B cell (primary cell): ENCODE results near the gene FAM3A. TPM values are rescaled to one million over a fixed set of nuclear protein-coding genes. Genes with fewer than 3 reads are reported as not detected.
A peak's percentile ranks its signal among the peaks of the same experiment; 100 is the strongest.

ENCODE experiments used
- ATAC-seq: fragments of 200-7000 bp; cut with Tn5 transposase; one replicate; pipeline ENCODE4 v1.10.0; 2021; ENCODE audit warnings: low read depth, mild to moderate bottlenecking, moderate number of reproducible peaks, moderate library complexity
- CTCF ChIA-PET: fragments of 350-600 bp; sonication (Branson Sonifier 250); formaldehyde crosslinking; loops from one replicate; lab custom pipeline; 2021; ENCODE audit warnings: antibody characterized with exemption, inconsistent platforms; lab: Charles Lee
- POLR2A ChIA-PET: fragments of 350-600 bp; sonication (Branson Sonifier 250); formaldehyde crosslinking; loops from one replicate; lab custom pipeline; 2021; ENCODE audit warnings: antibody characterized with exemption; lab: Charles Lee
- DNase-seq: peaks from one replicate; pipeline ENCODE4 v3.0.0; 2013
- H2AFZ ChIP-seq: 2 replicates; pipeline ENCODE4 v1.6.1; 2012; ENCODE audit warnings: mild to moderate bottlenecking, low read depth, low read length; ENCODE audit not compliant: insufficient read depth, poor library complexity, severe bottlenecking
- H3K27ac ChIP-seq, 2 donors: 1 replicate in 1 of 2; 2 replicates in 1 of 2; pipeline ENCODE4 v1.5.1; 2012 to 2013; ENCODE audit warnings: low read length in 2 of 2, mild to moderate bottlenecking in 2 of 2, moderate library complexity in 1 of 2
- H3K27me3 ChIP-seq, 4 experiments: fragments of 200-600 bp in 1 of 4; sonication (generic) in 1 of 4; replicated peaks in 1 of 4; 1 replicate in 2 of 4; 2 replicates in 2 of 4; pipeline versions ENCODE4 v1.6.1 to v1.7.0; 2013 to 2016; ENCODE audit warnings: low read length in 3 of 4, mild to moderate bottlenecking in 2 of 4, mixed read lengths in 1 of 4, moderate library complexity in 1 of 4; ENCODE audit not compliant: insufficient read depth in 4 of 4, control insufficient read depth in 3 of 4; ENCODE audit errors: control extremely low read depth in 1 of 4
- H3K36me3 ChIP-seq, 2 experiments: replicated peaks in 1 of 2; 1 replicate in 1 of 2; 2 replicates in 1 of 2; pipeline versions ENCODE4 v1.6.1 to v1.7.1; 2013; ENCODE audit warnings: low read length in 1 of 2; ENCODE audit not compliant: insufficient read depth in 2 of 2, control insufficient read depth in 1 of 2; ENCODE audit errors: control extremely low read depth in 1 of 2, extremely low read depth in 1 of 2
- H3K4me1 ChIP-seq, 2 donors: fragments of 200-600 bp in 1 of 2; sonication (generic) in 1 of 2; 1 replicate in 1 of 2; 2 replicates in 1 of 2; pipeline versions ENCODE4 v1.5.1 to v1.6.1; 2013 to 2017; ENCODE audit warnings: low read length in 2 of 2; ENCODE audit not compliant: control insufficient read depth in 2 of 2, insufficient read depth in 2 of 2
- H3K4me2 ChIP-seq: replicated peaks from 2 replicates; pipeline ENCODE3; 2012; ENCODE audit warnings: mild to moderate bottlenecking, low read depth, low read length; ENCODE audit not compliant: poor library complexity, severe bottlenecking
- H3K4me3 ChIP-seq, 5 experiments: fragments of 200-600 bp in 1 of 5; sonication (generic) in 1 of 5; 1 replicate in 3 of 5; 2 replicates in 2 of 5; pipeline versions ENCODE4 v1.5.1 to v1.7.0; 2011 to 2016; ENCODE audit warnings: low read length in 4 of 5, mild to moderate bottlenecking in 4 of 5, low read depth in 2 of 5, control low read depth in 1 of 5, moderate library complexity in 1 of 5; ENCODE audit not compliant: insufficient read depth in 1 of 5; ENCODE audit errors: control extremely low read depth in 1 of 5, extremely low read depth in 1 of 5
- H3K79me2 ChIP-seq: fragments of 200-600 bp; sonication (generic); one replicate; pipeline ENCODE4 v1.6.0; 2016; ENCODE audit warnings: low read length; ENCODE audit not compliant: control insufficient read depth, insufficient read depth
- H3K9ac ChIP-seq: fragments of 200-600 bp; sonication (generic); 2 replicates; pipeline ENCODE4 v1.6.1; 2017; ENCODE audit warnings: mild to moderate bottlenecking, low read length, moderate library complexity
- H3K9me3 ChIP-seq, 3 donors: one replicate each; pipeline versions ENCODE4 v1.6.1 to v1.7.1; 2013; ENCODE audit warnings: low read length in 2 of 3; ENCODE audit not compliant: control insufficient read depth in 2 of 3, insufficient read depth in 1 of 3; ENCODE audit errors: control extremely low read depth in 1 of 3
- H4K20me1 ChIP-seq: 2 replicates; pipeline ENCODE4 v1.6.0; 2012; ENCODE audit warnings: mild to moderate bottlenecking, low read length; ENCODE audit not compliant: insufficient read depth, control insufficient read depth, poor library complexity, severe bottlenecking
- H3K27ac Mint-ChIP-seq: one replicate; pipeline ENCODE4 v1.8.0; 2021; ENCODE audit warnings: mixed read lengths
- H3K27me3 Mint-ChIP-seq: one replicate; pipeline ENCODE4 v1.8.0; 2021; ENCODE audit warnings: mixed read lengths
- H3K4me1 Mint-ChIP-seq: one replicate; pipeline ENCODE4 v1.8.0; 2021; ENCODE audit warnings: mixed read lengths
- H3K4me3 Mint-ChIP-seq: one replicate; pipeline ENCODE4 v1.8.0; 2021; ENCODE audit warnings: mixed read lengths
- H3K9me3 Mint-ChIP-seq: one replicate; pipeline ENCODE4 v1.8.0; 2022; ENCODE audit warnings: mixed read lengths; ENCODE audit not compliant: insufficient read depth
- EZH2 ChIP-seq: IDR thresholded peaks from 2 replicates; pipeline ENCODE4 v1.6.1; 2012; ENCODE audit warnings: borderline replicate concordance, low read depth, mild to moderate bottlenecking, moderate library complexity, low read length; ENCODE audit not compliant: insufficient read depth, poor library complexity, severe bottlenecking
- WGBS: methylation state at CpG from one replicate; pipeline ENCODE4 v1.1.5; 2013; ENCODE audit warnings: missing lambda C conversion rate; ENCODE audit not compliant: insufficient coverage; 5-methylcytosine and 5-hydroxymethylcytosine counted together
- intact Hi-C: fragments of 100-400 bp; cut with micrococcal nuclease; formaldehyde crosslinking; loops from one replicate; pipeline ENCODE4 v1.10.0; 2022
- polyA plus RNA-seq: library from polyadenylated mRNA; depleted of rRNA; stranded (reverse); fragments of >200 nt; gene quantifications from 2 replicates; pipeline ENCODE4 v1.2.3, GENCODE V29; 2012
- total RNA-seq, 2 donors: library from RNA; stranded (reverse); fragments of 120-200 nt in 1 of 2; gene quantifications; 1 replicate in 1 of 2; 2 replicates in 1 of 2; pipeline versions ENCODE4 v1.2.3 to v1.2.4, GENCODE V29; 2013 to 2022
- TF ChIP-seq, protein P1 (sequence below): fragments of 200-600 bp; IDR thresholded peaks from one replicate; pipeline ENCODE4 v1.8.0; 2022; ENCODE audit warnings: antibody characterized with exemption, mild to moderate bottlenecking

Gene FAM3A
- total and polyA plus RNA-seq, 2 donors (not counting 1 experiment from before 2014, with no cell fraction given), result 39.6 to 59.4 TPM

DNA sequence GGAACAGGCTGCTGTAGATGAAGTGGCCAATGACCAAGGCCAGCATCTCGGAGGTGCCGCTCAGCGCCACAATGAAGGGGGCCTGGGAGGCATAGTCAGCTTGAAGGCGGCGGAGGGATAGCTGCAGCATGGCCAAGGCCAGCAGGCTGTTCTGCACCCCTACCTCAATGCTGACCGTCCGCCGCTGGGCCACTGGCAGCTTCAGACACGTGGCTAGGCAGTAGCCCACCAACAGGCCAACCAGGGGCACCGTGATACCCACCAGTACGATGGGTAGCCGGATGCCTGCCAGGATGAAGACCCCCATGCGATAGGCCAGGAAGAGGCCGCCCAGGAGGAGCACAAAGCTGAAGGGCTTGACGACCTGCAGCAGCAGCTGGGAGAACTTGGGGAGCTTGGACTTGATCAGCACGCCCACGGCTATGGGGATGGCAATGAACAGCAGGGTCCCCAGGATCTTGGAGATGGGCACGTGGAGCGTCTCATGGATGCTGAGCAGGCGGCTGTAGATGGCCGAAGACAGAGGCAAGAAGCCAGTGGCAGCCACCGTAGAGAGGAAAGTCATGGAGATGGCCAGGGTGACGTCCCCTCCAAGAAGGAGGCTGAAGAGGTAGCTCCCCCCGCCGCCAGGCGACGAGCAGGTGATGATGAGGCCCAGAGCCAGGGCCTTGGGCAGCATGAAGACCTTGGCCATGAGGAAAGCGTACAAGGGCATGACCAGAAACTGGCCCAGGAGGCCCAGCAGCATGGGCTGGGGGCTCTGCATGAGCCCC is 28.3 kb downstream of the FAM3A start:
- Histone ChIP-seq H3K79me2 (peaks cover 20% of the 10 kb centered on the region), H3K4me2 (peak overlapping the region; percentile 82), H3K9ac (no peak overlapping the region), H3K36me3 (peaks cover 0 to 13% of the 10 kb centered on the region in 2 experiments), H3K27ac (no peak overlapping the region), H2AFZ (no peak overlapping the region), H3K4me1 (peaks cover 5 to 42% of the 10 kb centered on the region in 2 donors), H3K27me3 (no peaks in the 10 kb centered on the region), H4K20me1 (no peaks in the 10 kb centered on the region), H3K4me3 (no peak overlapping the region), H3K9me3 (no peaks in the 10 kb centered on the region)
- POLR2A ChIA-PET, result interaction anchor here (1.1 to 1.6 kb wide), 5 partner anchors 27 to 89 kb away, joined by 3 to 10 read pairs (median 3); partner anchors contain the start of genes FAM3A and RPL10
- DNase-seq, result no peak
- no peak for ATAC-seq
- peaks cover 18% of the 10 kb centered on the region for H3K4me1 Mint-ChIP-seq
- no peaks in the 10 kb centered on the region for H3K9me3 Mint-ChIP-seq
- H3K27me3 Mint-ChIP-seq, result no peaks in the 10 kb centered on the region
- peak overlapping the region; percentile 82 for H3K4me3 Mint-ChIP-seq
- 93% methylated on average over 22 of the region's 28 CpGs for WGBS
- peak overlapping the region; percentile 20 for H3K27ac Mint-ChIP-seq
- intact Hi-C loops, result no loop called here
- TF ChIP-seq EZH2, result no peak
- TF ChIP-seq, protein P1, sequence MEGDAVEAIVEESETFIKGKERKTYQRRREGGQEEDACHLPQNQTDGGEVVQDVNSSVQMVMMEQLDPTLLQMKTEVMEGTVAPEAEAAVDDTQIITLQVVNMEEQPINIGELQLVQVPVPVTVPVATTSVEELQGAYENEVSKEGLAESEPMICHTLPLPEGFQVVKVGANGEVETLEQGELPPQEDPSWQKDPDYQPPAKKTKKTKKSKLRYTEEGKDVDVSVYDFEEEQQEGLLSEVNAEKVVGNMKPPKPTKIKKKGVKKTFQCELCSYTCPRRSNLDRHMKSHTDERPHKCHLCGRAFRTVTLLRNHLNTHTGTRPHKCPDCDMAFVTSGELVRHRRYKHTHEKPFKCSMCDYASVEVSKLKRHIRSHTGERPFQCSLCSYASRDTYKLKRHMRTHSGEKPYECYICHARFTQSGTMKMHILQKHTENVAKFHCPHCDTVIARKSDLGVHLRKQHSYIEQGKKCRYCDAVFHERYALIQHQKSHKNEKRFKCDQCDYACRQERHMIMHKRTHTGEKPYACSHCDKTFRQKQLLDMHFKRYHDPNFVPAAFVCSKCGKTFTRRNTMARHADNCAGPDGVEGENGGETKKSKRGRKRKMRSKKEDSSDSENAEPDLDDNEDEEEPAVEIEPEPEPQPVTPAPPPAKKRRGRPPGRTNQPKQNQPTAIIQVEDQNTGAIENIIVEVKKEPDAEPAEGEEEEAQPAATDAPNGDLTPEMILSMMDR, result no peak
- CTCF ChIA-PET, result interaction anchor here (1.6 to 2.7 kb wide), 2 partner anchors 40 to 114 kb away, joined by 5 to 12 read pairs; no protein-coding TSS in a partner anchor
